Loucy (cell line): ENCODE data around the gene HOXD11.

Source experiments
- EZH2phosphoT487 ChIP-seq: fragments of 200-600 bp; IDR thresholded peaks from 2 replicates; pipeline ENCODE4 v1.6.1; 2018; ENCODE audit warnings: antibody characterized with exemption, mild to moderate bottlenecking, moderate library complexity, borderline replicate concordance
- TF ChIP-seq, protein P1 (sequence below): fragments of 200-600 bp; sonication (generic); conservative IDR thresholded peaks from 2 replicates; pipeline ENCODE4 v1.5.1; 2014; ENCODE audit warnings: mild to moderate bottlenecking, antibody characterized with exemption, low read length

DNA sequence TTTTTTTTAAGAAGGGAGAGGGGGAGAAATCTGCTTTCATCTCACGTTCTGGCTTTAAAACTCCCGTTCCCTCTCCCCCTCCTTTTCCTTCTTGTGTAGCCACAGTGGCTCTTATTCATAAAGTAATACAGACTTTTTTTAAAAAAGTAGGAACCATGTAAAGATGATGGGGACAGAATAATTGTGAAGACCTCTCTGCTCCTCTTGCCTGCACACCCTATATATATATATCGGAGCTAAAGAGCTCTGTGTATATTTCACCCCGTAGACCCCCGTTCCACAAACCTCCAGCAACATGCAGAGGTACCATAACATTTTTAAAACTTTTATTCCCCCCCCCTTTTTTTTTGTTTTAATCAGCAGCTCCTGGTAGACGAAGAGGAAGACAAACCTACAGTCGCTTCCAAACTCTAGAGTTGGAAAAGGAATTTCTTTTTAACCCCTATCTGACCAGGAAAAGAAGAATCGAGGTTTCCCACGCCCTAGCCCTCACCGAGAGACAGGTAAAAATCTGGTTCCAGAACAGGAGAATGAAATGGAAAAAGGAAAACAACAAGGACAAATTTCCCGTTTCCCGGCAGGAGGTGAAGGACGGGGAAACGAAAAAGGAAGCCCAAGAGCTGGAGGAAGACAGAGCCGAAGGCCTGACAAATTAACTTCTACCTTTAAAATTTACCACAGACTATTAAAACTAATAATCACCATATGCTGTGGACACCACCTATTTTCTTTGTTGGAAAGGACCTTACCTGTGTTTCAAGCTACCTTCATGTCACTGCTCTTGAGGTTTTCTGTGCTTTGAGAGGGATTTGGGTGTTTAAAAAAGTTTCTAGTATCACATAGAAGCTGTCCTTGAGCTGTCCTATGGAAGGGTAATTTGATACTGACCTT, 24.1 kb downstream of the HOXD11 start:
- TF ChIP-seq, protein P1, sequence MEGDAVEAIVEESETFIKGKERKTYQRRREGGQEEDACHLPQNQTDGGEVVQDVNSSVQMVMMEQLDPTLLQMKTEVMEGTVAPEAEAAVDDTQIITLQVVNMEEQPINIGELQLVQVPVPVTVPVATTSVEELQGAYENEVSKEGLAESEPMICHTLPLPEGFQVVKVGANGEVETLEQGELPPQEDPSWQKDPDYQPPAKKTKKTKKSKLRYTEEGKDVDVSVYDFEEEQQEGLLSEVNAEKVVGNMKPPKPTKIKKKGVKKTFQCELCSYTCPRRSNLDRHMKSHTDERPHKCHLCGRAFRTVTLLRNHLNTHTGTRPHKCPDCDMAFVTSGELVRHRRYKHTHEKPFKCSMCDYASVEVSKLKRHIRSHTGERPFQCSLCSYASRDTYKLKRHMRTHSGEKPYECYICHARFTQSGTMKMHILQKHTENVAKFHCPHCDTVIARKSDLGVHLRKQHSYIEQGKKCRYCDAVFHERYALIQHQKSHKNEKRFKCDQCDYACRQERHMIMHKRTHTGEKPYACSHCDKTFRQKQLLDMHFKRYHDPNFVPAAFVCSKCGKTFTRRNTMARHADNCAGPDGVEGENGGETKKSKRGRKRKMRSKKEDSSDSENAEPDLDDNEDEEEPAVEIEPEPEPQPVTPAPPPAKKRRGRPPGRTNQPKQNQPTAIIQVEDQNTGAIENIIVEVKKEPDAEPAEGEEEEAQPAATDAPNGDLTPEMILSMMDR, result no peak
- no peak for TF ChIP-seq EZH2phosphoT487
